ENCODE results near the gene SOX13. TPM values are rescaled to one million over a fixed set of nuclear protein-coding genes. Genes with fewer than 3 reads are reported as not detected.

The SOX13 gene
- polyA plus RNA-seq, 1 donor (not counting 4 experiments of a cell fraction or from before 2014, with no cell fraction given), result 4.9 TPM

GRCh38 chr1:204044448-204044847 is 28.5 kb upstream of the SOX13 start:
- H4K20me1 ChIP-seq (ENCODE audit: control insufficient read depth, extremely low read depth, insufficient read depth, low read length), result no peaks in the 10 kb centered on the region
- no peak overlapping the region for H3K4me2 ChIP-seq (ENCODE audit: control insufficient read depth, extremely low read depth, insufficient read depth, low read depth, low read length)
- peaks cover 2% of the 10 kb centered on the region for H3K4me1 ChIP-seq (ENCODE audit: control insufficient read depth, extremely low read depth, insufficient read depth, low read length)
- H3K27me3 ChIP-seq (ENCODE audit: control insufficient read depth, extremely low read depth, insufficient read depth, low read length), result no peaks in the 10 kb centered on the region
- dilution Hi-C loops (cut with MboI; ENCODE audit: extremely low pct_ligation_motif_present, low sequenced_read_pairs), result no loop called here
- H3K9me1 ChIP-seq (ENCODE audit: control insufficient read depth, extremely low read depth, insufficient read depth, low read length), result no peaks in the 10 kb centered on the region
- no peak overlapping the region for H3K4me3 ChIP-seq (ENCODE audit: control insufficient read depth in 2 of 3, extremely low read depth in 1 of 3, insufficient read depth in 2 of 3, low read depth in 1 of 3, low read length in 3 of 3)
- FAIRE-seq, result no peak
- H3K9ac ChIP-seq (ENCODE audit: control insufficient read depth, extremely low read depth, insufficient read depth, low read length), result no peak overlapping the region
- no peak overlapping the region for H3K27ac ChIP-seq (ENCODE audit: control insufficient read depth, insufficient read depth, low read length)
- no peaks in the 10 kb centered on the region for H3K36me3 ChIP-seq (ENCODE audit: control insufficient read depth in 2 of 2, extremely low read depth in 1 of 2, insufficient read depth in 2 of 2, low read length in 2 of 2)
- DNase-seq (ENCODE audit: low read depth, low spot score), result no peak
- TF ChIP-seq, protein P1, sequence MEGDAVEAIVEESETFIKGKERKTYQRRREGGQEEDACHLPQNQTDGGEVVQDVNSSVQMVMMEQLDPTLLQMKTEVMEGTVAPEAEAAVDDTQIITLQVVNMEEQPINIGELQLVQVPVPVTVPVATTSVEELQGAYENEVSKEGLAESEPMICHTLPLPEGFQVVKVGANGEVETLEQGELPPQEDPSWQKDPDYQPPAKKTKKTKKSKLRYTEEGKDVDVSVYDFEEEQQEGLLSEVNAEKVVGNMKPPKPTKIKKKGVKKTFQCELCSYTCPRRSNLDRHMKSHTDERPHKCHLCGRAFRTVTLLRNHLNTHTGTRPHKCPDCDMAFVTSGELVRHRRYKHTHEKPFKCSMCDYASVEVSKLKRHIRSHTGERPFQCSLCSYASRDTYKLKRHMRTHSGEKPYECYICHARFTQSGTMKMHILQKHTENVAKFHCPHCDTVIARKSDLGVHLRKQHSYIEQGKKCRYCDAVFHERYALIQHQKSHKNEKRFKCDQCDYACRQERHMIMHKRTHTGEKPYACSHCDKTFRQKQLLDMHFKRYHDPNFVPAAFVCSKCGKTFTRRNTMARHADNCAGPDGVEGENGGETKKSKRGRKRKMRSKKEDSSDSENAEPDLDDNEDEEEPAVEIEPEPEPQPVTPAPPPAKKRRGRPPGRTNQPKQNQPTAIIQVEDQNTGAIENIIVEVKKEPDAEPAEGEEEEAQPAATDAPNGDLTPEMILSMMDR (optimal IDR thresholded peaks at IDR 0.05 in 1 of 3, IDR thresholded peaks at IDR 0.05 in 1 of 3, conservative IDR thresholded peaks at IDR 0.05 in 1 of 3; ENCODE audit: extremely low read depth in 1 of 3, insufficient read depth in 2 of 3, low read length in 3 of 3), result no peak
- H2AFZ ChIP-seq (ENCODE audit: control insufficient read depth, low read length), result no peak overlapping the region
- no peaks in the 10 kb centered on the region for H3K9me3 ChIP-seq (ENCODE audit: control insufficient read depth, low read depth, low read length)
- H3K79me2 ChIP-seq (ENCODE audit: control insufficient read depth, insufficient read depth, low read length), result no peaks in the 10 kb centered on the region

DNA sequence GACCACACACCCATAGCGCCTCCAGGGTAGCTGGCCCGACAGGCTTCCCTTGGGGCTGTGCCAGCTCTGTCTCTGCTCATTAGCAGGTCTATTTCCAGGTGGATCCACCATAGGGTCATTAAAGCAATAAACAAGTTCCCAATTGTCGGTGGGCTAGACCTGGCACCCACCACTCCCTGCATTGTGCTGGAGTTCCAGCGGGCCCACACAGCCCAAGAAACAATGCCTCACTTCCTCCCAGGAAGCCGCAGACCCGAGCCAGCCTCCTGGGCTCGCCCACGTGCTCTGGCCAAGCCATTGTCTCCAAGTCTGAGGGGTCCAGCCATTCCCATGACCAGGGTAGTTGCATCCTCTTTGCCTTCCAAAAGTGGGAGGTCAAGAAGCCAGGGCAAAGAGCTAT is 27.5 kb upstream of the SOX13 start:
- dilution Hi-C loops (cut with MboI; ENCODE audit: extremely low pct_ligation_motif_present, low sequenced_read_pairs), result no loop called here
- Histone ChIP-seq H3K36me3 (ENCODE audit: control insufficient read depth in 2 of 2, extremely low read depth in 1 of 2, insufficient read depth in 2 of 2, low read length in 2 of 2) (no peaks in the 10 kb centered on the region), H3K4me1 (ENCODE audit: control insufficient read depth, extremely low read depth, insufficient read depth, low read length) (peaks cover 2% of the 10 kb centered on the region), H4K20me1 (ENCODE audit: control insufficient read depth, extremely low read depth, insufficient read depth, low read length) (no peaks in the 10 kb centered on the region), H3K27ac (ENCODE audit: control insufficient read depth, insufficient read depth, low read length) (no peak overlapping the region), H3K4me2 (ENCODE audit: control insufficient read depth, extremely low read depth, insufficient read depth, low read depth, low read length) (no peak overlapping the region), H3K9me3 (ENCODE audit: control insufficient read depth, low read depth, low read length) (no peaks in the 10 kb centered on the region), H3K79me2 (ENCODE audit: control insufficient read depth, insufficient read depth, low read length) (no peaks in the 10 kb centered on the region), H3K4me3 (ENCODE audit: control insufficient read depth in 2 of 3, extremely low read depth in 1 of 3, insufficient read depth in 2 of 3, low read depth in 1 of 3, low read length in 3 of 3) (no peak overlapping the region), H3K27me3 (ENCODE audit: control insufficient read depth, extremely low read depth, insufficient read depth, low read length) (no peaks in the 10 kb centered on the region), H2AFZ (ENCODE audit: control insufficient read depth, low read length) (no peak overlapping the region), H3K9me1 (ENCODE audit: control insufficient read depth, extremely low read depth, insufficient read depth, low read length) (no peaks in the 10 kb centered on the region), H3K9ac (ENCODE audit: control insufficient read depth, extremely low read depth, insufficient read depth, low read length) (no peak overlapping the region)
- DNase-seq (ENCODE audit: low read depth, low spot score) (no peak), FAIRE-seq (no peak)
- TF ChIP-seq EZH2 (IDR thresholded peaks at IDR 0.05; ENCODE audit: low read length), result no peak
- TF ChIP-seq, protein P1 (optimal IDR thresholded peaks at IDR 0.05 in 1 of 3, IDR thresholded peaks at IDR 0.05 in 1 of 3, conservative IDR thresholded peaks at IDR 0.05 in 1 of 3; ENCODE audit: extremely low read depth in 1 of 3, insufficient read depth in 2 of 3, low read length in 3 of 3), result no peak
